HepG2 (cell line): ENCODE data around the gene NCKAP1. TPM values are rescaled to one million over a fixed set of nuclear protein-coding genes. Genes with fewer than 3 reads are reported as not detected.
A peak's percentile ranks its signal among the peaks of the same experiment; 100 is the strongest.

Experiments
- ARNTL ChIP-seq: sonication (generic); formaldehyde crosslinking; IDR thresholded peaks from 2 replicates; pipeline ENCODE4 v1.4.0; 2020; ENCODE audit warnings: mild to moderate bottlenecking, missing genetic modification reagents
- ATF2 ChIP-seq: sonication (generic); formaldehyde crosslinking; IDR thresholded peaks from 2 replicates; pipeline ENCODE4 v1.4.0; 2020; ENCODE audit warnings: missing genetic modification reagents
- CREB3 ChIP-seq: sonication (generic); formaldehyde crosslinking; IDR thresholded peaks from 2 replicates; pipeline ENCODE4 v1.5.0; 2020; ENCODE audit warnings: missing genetic modification reagents
- FOXJ3 ChIP-seq: sonication (generic); formaldehyde crosslinking; IDR thresholded peaks from 2 replicates; pipeline ENCODE4 v1.4.0; 2020; ENCODE audit warnings: missing genetic modification reagents, mild to moderate bottlenecking, borderline replicate concordance
- HOXA3 ChIP-seq: sonication (generic); formaldehyde crosslinking; IDR thresholded peaks from 2 replicates; pipeline ENCODE4 v1.5.0; 2020; ENCODE audit warnings: missing genetic modification reagents
- MNT ChIP-seq: fragments of 450-650 bp; IDR thresholded peaks from 2 replicates; pipeline ENCODE4 v1.6.1; 2016
- NCOA1 ChIP-seq: sonication (generic); formaldehyde crosslinking; IDR thresholded peaks from 2 replicates; pipeline ENCODE4 v1.9.0; 2021; ENCODE audit warnings: missing genetic modification reagents
- TAF1 ChIP-seq: sonication (generic); formaldehyde crosslinking; IDR thresholded peaks from 2 replicates; pipeline ENCODE4 v1.4.0; 2020; ENCODE audit warnings: missing genetic modification reagents
- THAP7 ChIP-seq: sonication (generic); formaldehyde crosslinking; IDR thresholded peaks from 2 replicates; pipeline ENCODE4 v1.8.1; 2023; ENCODE audit warnings: mild to moderate bottlenecking, missing genetic modification reagents
- TOE1 ChIP-seq: sonication (generic); formaldehyde crosslinking; IDR thresholded peaks from 2 replicates; pipeline ENCODE4 v1.4.0; 2020; ENCODE audit warnings: mild to moderate bottlenecking, missing genetic modification reagents
- ZNF12 ChIP-seq: sonication (generic); formaldehyde crosslinking; IDR thresholded peaks from 2 replicates; pipeline ENCODE4 v1.5.0; 2020; ENCODE audit warnings: missing genetic modification reagents
- ZNF142 ChIP-seq: sonication (generic); formaldehyde crosslinking; IDR thresholded peaks from 2 replicates; pipeline ENCODE4 v1.4.0; 2020; ENCODE audit warnings: missing genetic modification reagents
- ZNF501 ChIP-seq: sonication (generic); formaldehyde crosslinking; IDR thresholded peaks from 2 replicates; pipeline ENCODE4 v1.5.1; 2020; ENCODE audit warnings: mild to moderate bottlenecking, moderate library complexity, missing genetic modification reagents
- ZNF580 ChIP-seq: IDR thresholded peaks from 2 replicates; pipeline ENCODE4 v1.6.1; 2016; ENCODE audit warnings: low read depth, borderline replicate concordance
- ZNF670 ChIP-seq: sonication (generic); formaldehyde crosslinking; IDR thresholded peaks from 2 replicates; pipeline ENCODE4 v1.8.0; 2022; ENCODE audit warnings: mild to moderate bottlenecking, missing genetic modification reagents, borderline replicate concordance
- ZNF672 ChIP-seq: sonication (generic); formaldehyde crosslinking; IDR thresholded peaks from 2 replicates; pipeline ENCODE4 v1.8.1; 2022; ENCODE audit warnings: missing genetic modification reagents
- ZNF792 ChIP-seq: IDR thresholded peaks from 2 replicates; pipeline ENCODE4 v1.6.1; 2016
- ZSCAN25 ChIP-seq: sonication (generic); formaldehyde crosslinking; IDR thresholded peaks from 2 replicates; pipeline ENCODE4 v1.8.0; 2022; ENCODE audit warnings: mild to moderate bottlenecking, missing genetic modification reagents
- polyA plus RNA-seq, 8 experiments: library from polyadenylated mRNA; depleted of rRNA in 3 of 8; stranded (reverse) in 7 of 8; unstranded in 1 of 8; fragments of >200 nt; fragmentation: Illumina TruSeq in 4 of 8; extraction: Trizol in 4 of 8; gene quantifications; 2 replicates each; pipeline versions ENCODE4 v1.2.1 to v1.2.3, GENCODE V29; 2011 to 2016; ENCODE audit warnings: low read depth in 4 of 8, missing spikeins in 1 of 8, mixed read lengths in 1 of 8; ENCODE audit not compliant: insufficient read depth in 1 of 8
- total RNA-seq, 5 experiments: library from RNA; depleted of rRNA; stranded (reverse); fragments of >200 nt; fragmentation: Illumina TruSeq; extraction: Trizol; gene quantifications; 2 replicates each; pipeline ENCODE4 v1.2.3, GENCODE V29; 2016; ENCODE audit warnings: low read depth in 1 of 5

NCKAP1 gene
- total and polyA plus RNA-seq, 2 of the 13 experiments (the other 11 are each of a cell fraction or from before 2014, with no cell fraction given): 72.1 to 96.3 TPM

GRCh38 chr2:183070942-183071844, 32.9 kb upstream of the NCKAP1 start (continued):
- TF ChIP-seq ATF2 (CRISPR knock-in tag) (0 out of 2 replicates have a peak, but pooled peaks have one; percentile 46), TAF1 (CRISPR knock-in tag) (no peak), ZSCAN25 (CRISPR knock-in tag) (no peak), ZNF792 (CRISPR knock-in tag) (peak; percentile 43; the same call in 1 of the 2 replicates), NCOA1 (CRISPR knock-in tag) (no peak), FOXJ3 (CRISPR knock-in tag) (no peak), ZNF670 (CRISPR knock-in tag) (no peak), MNT (no peak), ZNF12 (CRISPR knock-in tag) (peak; percentile 100), ARNTL (CRISPR knock-in tag) (no peak), ZNF501 (CRISPR knock-in tag) (0 out of 2 replicates have a peak, but pooled peaks have one; percentile 33), ZNF580 (CRISPR knock-in tag) (peak; percentile 61; the same call in 1 of the 2 replicates), HOXA3 (CRISPR knock-in tag) (no peak; the same call in 1 of the 2 replicates), CREB3 (CRISPR knock-in tag) (no peak), TOE1 (CRISPR knock-in tag) (no peak), ZNF142 (no peak), ZNF672 (CRISPR knock-in tag) (0 out of 2 replicates have a peak, but pooled peaks have one; percentile 71), THAP7 (no peak)
